HCT116 (cell line): Measurements from ENCODE around the gene ZNF235. TPM values are rescaled to one million over a fixed set of nuclear protein-coding genes. Genes with fewer than 3 reads are reported as not detected.

Experiments
- ATAC-seq: fragments of 200-7000 bp; cut with Tn5 transposase; 2 replicates; pipeline ENCODE4 v1.9.1; 2020; ENCODE audit warnings: mild to moderate bottlenecking, moderate library complexity
- BruUV-seq: library from RNA; stranded (reverse); fragments of 400-500 nt; replicated peaks from 2 replicates; lab custom pipeline; 2021; lab: Mats Ljungman, UMichigan
- CTCF ChIA-PET: fragments of 300-600 bp; sonication (Branson Sonifier 250); formaldehyde crosslinking; loops from one replicate; lab custom pipeline; 2021; ENCODE audit warnings: antibody characterized with exemption; lab: Charles Lee
- POLR2A ChIA-PET: fragments of 300-600, 350-600 bp; sonication (Branson Sonifier 250); formaldehyde crosslinking; loops from one replicate; lab custom pipeline; 2021; ENCODE audit warnings: antibody characterized with exemption; lab: Charles Lee
- RAD21 ChIA-PET, 2 experiments: fragments of 300-600 bp; sonication (Branson Sonifier 250); formaldehyde crosslinking; loops; one replicate each; lab custom pipeline; 2023; ENCODE audit warnings: low total read pairs in 2 of 2; ENCODE audit not compliant: uncharacterized antibody in 2 of 2, unreplicated experiment in 2 of 2, low non-redundant PET in 1 of 2; lab: Charles Lee
- DNase-seq: peaks from one replicate; pipeline ENCODE4 v3.0.0-alpha.2; 2010; ENCODE audit warnings: low read depth, low spot score
- H2AFZ ChIP-seq: fragments of 200-600 bp; shearing (Covaris generic), sonication (generic); 2 replicates; pipeline ENCODE4 v1.6.1; 2017; ENCODE audit warnings: low read depth, mixed run types, mixed read lengths, antibody characterized with exemption, low read length; ENCODE audit not compliant: poor library complexity, severe bottlenecking
- H3K27ac ChIP-seq: 2 replicates; pipeline ENCODE4 v1.5.1; 2012; ENCODE audit warnings: low read depth, low read length
- H3K27me3 ChIP-seq: fragments of 200-600 bp; sonication (generic); 2 replicates; pipeline ENCODE4 v1.6.1; 2016; ENCODE audit warnings: mixed run types, low read length, mixed read lengths; ENCODE audit not compliant: insufficient read depth
- H3K36me3 ChIP-seq, 2 experiments: fragments of 200-500 bp in 1 of 2; fragments of 200-600 bp in 1 of 2; sonication (Bioruptor generic) in 1 of 2; sonication (generic) in 1 of 2; 2 replicates each; pipeline versions ENCODE4 v1.5.1 to v1.6.1; 2014 to 2016; ENCODE audit warnings: low read length in 2 of 2, inconsistent platforms in 1 of 2, mixed read lengths in 1 of 2, mixed run types in 1 of 2; ENCODE audit not compliant: insufficient read depth in 2 of 2, control insufficient read depth in 1 of 2
- H3K4me1 ChIP-seq, 2 experiments: fragments of 200-600 bp in 1 of 2; sonication (generic) in 1 of 2; 2 replicates each; pipeline versions ENCODE4 v1.5.1 to v1.6.1; 2012 to 2017; ENCODE audit warnings: low read length in 2 of 2, inconsistent platforms in 1 of 2, mild to moderate bottlenecking in 1 of 2, mixed read lengths in 1 of 2, mixed run types in 1 of 2, moderate library complexity in 1 of 2; ENCODE audit not compliant: insufficient read depth in 2 of 2, control insufficient read depth in 1 of 2
- H3K4me2 ChIP-seq: fragments of 200-600 bp; sonication (generic); 2 replicates; pipeline ENCODE4 v1.6.1; 2017; ENCODE audit warnings: mixed run types, low read length, mixed read lengths
- H3K4me3 ChIP-seq, 2 experiments: fragments of 200-600 bp in 1 of 2; sonication (generic) in 1 of 2; replicated peaks in 1 of 2; 2 replicates each; pipeline ENCODE4 v1.5.1; 2011 to 2016; ENCODE audit warnings: low read length in 2 of 2, control low read depth in 1 of 2, low read depth in 1 of 2, mild to moderate bottlenecking in 1 of 2, mixed read lengths in 1 of 2, mixed run types in 1 of 2
- H3K79me2 ChIP-seq: fragments of 200-600 bp; sonication (generic); 2 replicates; pipeline ENCODE4 v1.6.1; 2017; ENCODE audit warnings: mild to moderate bottlenecking, mixed run types, low read length, moderate library complexity, mixed read lengths; ENCODE audit not compliant: insufficient read depth
- H3K9ac ChIP-seq: fragments of 200-600 bp; sonication (generic); 2 replicates; pipeline ENCODE4 v1.6.1; 2016; ENCODE audit warnings: low read length, mixed read lengths
- H3K9me2 ChIP-seq: fragments of 200-600 bp; sonication (generic), shearing (Covaris generic); 2 replicates; pipeline ENCODE4 v1.6.1; 2017; ENCODE audit warnings: mixed run types, mild to moderate bottlenecking, moderate library complexity; ENCODE audit not compliant: insufficient read depth
- H3K9me3 ChIP-seq, 2 experiments: fragments of 200-500 bp in 1 of 2; fragments of 200-600 bp in 1 of 2; sonication (Bioruptor generic) in 1 of 2; sonication (generic) in 1 of 2; 2 replicates each; pipeline ENCODE4 v1.6.1; 2014 to 2017; ENCODE audit warnings: low read length in 2 of 2, mixed read lengths in 2 of 2, inconsistent platforms in 1 of 2, low read depth in 1 of 2, mild to moderate bottlenecking in 1 of 2, mixed run types in 1 of 2, moderate library complexity in 1 of 2; ENCODE audit not compliant: control insufficient read depth in 1 of 2, insufficient read depth in 1 of 2
- H4K20me1 ChIP-seq: fragments of 200-600 bp; sonication (generic), shearing (Covaris generic); 2 replicates; pipeline ENCODE4 v1.6.1; 2017; ENCODE audit warnings: mixed run types, mild to moderate bottlenecking, moderate library complexity; ENCODE audit not compliant: insufficient read depth
- ATF3 ChIP-seq: IDR thresholded peaks from 2 replicates; pipeline ENCODE4 v1.6.1; 2012
- CBX3 ChIP-seq: IDR thresholded peaks from 2 replicates; pipeline ENCODE4 v1.6.1; 2012; ENCODE audit warnings: low read depth
- CEBPB ChIP-seq: IDR thresholded peaks from 2 replicates; pipeline ENCODE4 v1.6.1; 2012; ENCODE audit warnings: low read depth
- CTCF ChIP-seq, 3 experiments: fragments of 200-600 bp in 1 of 3; sonication (generic) in 1 of 3; IDR thresholded peaks in 2 of 3; conservative IDR thresholded peaks in 1 of 3; 2 replicates each; pipeline ENCODE4 v1.5.1; 2012 to 2017; ENCODE audit warnings: low read depth in 2 of 3, low read length in 2 of 3, antibody characterized with exemption in 1 of 3, borderline replicate concordance in 1 of 3, control low read depth in 1 of 3, mild to moderate bottlenecking in 1 of 3, mixed read lengths in 1 of 3, mixed run types in 1 of 3, moderate library complexity in 1 of 3; ENCODE audit not compliant: insufficient read depth in 1 of 3
- EZH2phosphoT487 ChIP-seq: fragments of 200-600 bp; IDR thresholded peaks from 2 replicates; pipeline ENCODE4 v1.6.1; 2018; ENCODE audit warnings: antibody characterized with exemption, borderline replicate concordance
- FOSL1 ChIP-seq: IDR thresholded peaks from 2 replicates; pipeline ENCODE4 v1.6.1; 2012; ENCODE audit warnings: low read depth
- POLR2A ChIP-seq: IDR thresholded peaks from 2 replicates; pipeline ENCODE4 v1.7.0; 2011; ENCODE audit warnings: borderline replicate concordance; ENCODE audit not compliant: insufficient read depth, insufficient read length; ENCODE audit errors: extremely low read depth
- POLR2AphosphoS5 ChIP-seq: IDR thresholded peaks from 2 replicates; pipeline ENCODE4 v1.6.1; 2011; ENCODE audit warnings: mild to moderate bottlenecking, low read depth, low read length, moderate library complexity
- SIN3A ChIP-seq: IDR thresholded peaks from 2 replicates; pipeline ENCODE4 v1.6.1; 2012; ENCODE audit warnings: low read depth
- SRF ChIP-seq: IDR thresholded peaks from 2 replicates; pipeline ENCODE4 v1.6.1; 2012; ENCODE audit warnings: low read depth
- TCF7L2 ChIP-seq: IDR thresholded peaks from 2 replicates; pipeline ENCODE4 v1.7.0; 2011; ENCODE audit warnings: borderline replicate concordance, inconsistent platforms; ENCODE audit not compliant: insufficient read depth, insufficient read length; ENCODE audit errors: extremely low read depth
- YY1 ChIP-seq: IDR thresholded peaks from 2 replicates; pipeline ENCODE4 v1.6.1; 2011; ENCODE audit warnings: low read length, low read depth, moderate library complexity, mild to moderate bottlenecking; ENCODE audit not compliant: insufficient replicate concordance; ENCODE audit errors: extremely low read depth
- intact Hi-C: fragments of 100-400 bp; cut with micrococcal nuclease; formaldehyde crosslinking; loops from 2 replicates; pipeline ENCODE4 v1.10.0; 2022
- total RNA-seq: library from RNA; stranded (reverse); gene quantifications from one replicate; pipeline ENCODE4 v1.2.1, GENCODE V29; 2021; ENCODE audit not compliant: unreplicated experiment
- TF ChIP-seq, protein P1 (sequence below): IDR thresholded peaks from 2 replicates; pipeline ENCODE4 v1.6.1; 2012
- TF ChIP-seq, protein P2 (sequence below): IDR thresholded peaks from 2 replicates; pipeline ENCODE4 v1.6.1; 2012; ENCODE audit warnings: low read depth

ZNF235 gene
- total RNA-seq, 1 experiment from 2014 or later: 5.7 TPM

DNA sequence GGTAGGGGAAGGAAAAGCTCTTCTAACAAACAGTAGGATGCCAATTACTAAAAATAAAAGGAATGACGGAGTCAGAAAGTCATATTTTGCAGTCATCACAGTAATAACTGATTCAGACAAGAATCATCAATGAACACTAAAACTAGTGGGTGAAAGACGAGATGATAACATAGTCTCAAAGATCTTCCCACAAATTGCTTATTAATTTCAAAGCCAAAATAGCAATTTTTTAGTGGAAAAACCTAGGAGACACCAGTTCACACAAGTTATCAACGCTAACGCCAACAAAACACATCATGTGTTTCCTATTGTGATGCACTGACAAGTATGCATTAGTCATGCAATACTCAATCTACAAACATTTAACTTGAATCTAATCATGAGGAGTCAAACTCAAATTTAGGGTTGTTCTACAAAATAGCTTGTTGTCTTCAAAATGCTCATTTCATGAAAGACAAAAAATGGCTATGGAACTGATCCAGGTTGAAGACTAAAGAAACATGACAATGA lies 26.6 kb downstream of the ZNF235 start:
- ATAC-seq: no peak
- no peaks in the 10 kb centered on the region for H4K20me1 ChIP-seq
- no peak overlapping the region for H3K9ac ChIP-seq
- H2AFZ ChIP-seq: no peak overlapping the region
- POLR2A ChIA-PET: no interaction called here
- H3K4me2 ChIP-seq: no peak overlapping the region
- no peaks in the 10 kb centered on the region for H3K27me3 ChIP-seq
- BruUV-seq: no TSS peak
- TF ChIP-seq EZH2phosphoT487 (no peak), SRF (no peak), SIN3A (no peak), FOSL1 (no peak), ATF3 (no peak), CEBPB (no peak)
- no peak for DNase-seq
- H3K4me3 ChIP-seq: no peak overlapping the region
- RAD21 ChIA-PET: no interaction called here
- no peaks in the 10 kb centered on the region for H3K79me2 ChIP-seq
- H3K4me1 ChIP-seq: no peaks in the 10 kb centered on the region; a peak in 1 of 4 replicates
- peaks cover 0 to 7% of the 10 kb centered on the region in 2 experiments; a peak in 2 of 4 replicates for H3K9me3 ChIP-seq
- 0 out of 4 replicates have a peak, but pooled peaks cover 0 to 3% of the 10 kb centered on the region in 2 experiments for H3K36me3 ChIP-seq
- no peak overlapping the region for H3K27ac ChIP-seq
- CTCF ChIA-PET: no interaction called here
- intact Hi-C loops: no loop called here
- H3K9me2 ChIP-seq: no peaks in the 10 kb centered on the region

DNA sequence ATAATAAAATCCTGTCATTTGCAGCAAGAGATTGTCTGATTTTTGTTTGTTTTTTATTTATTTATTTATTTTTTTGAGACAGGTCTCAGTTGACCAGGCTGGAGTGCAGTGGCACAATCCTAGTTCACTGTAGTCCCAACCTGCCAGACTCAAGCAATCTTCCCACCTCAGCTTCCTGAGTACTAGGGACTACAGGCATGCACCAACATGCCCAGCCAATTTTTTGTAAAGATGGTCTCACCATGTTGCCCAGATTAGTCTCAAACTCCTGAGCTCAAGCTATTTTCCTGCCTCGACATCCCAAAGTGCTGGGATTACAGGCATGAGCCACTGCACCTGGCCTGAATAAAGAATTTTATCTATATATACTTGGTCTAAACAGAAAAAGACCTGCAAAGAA lies 27.5 kb downstream of the ZNF235 start:
- Histone ChIP-seq H4K20me1 (no peaks in the 10 kb centered on the region), H3K9me3 (peaks cover 0 to 7% of the 10 kb centered on the region in 2 experiments; a peak in 2 of 4 replicates), H3K4me3 (no peak overlapping the region), H3K27me3 (no peaks in the 10 kb centered on the region), H2AFZ (no peak overlapping the region), H3K9ac (no peak overlapping the region), H3K36me3 (0 out of 4 replicates have a peak, but pooled peaks cover 0 to 3% of the 10 kb centered on the region in 2 experiments), H3K4me2 (no peak overlapping the region), H3K79me2 (no peaks in the 10 kb centered on the region), H3K9me2 (no peaks in the 10 kb centered on the region), H3K4me1 (no peaks in the 10 kb centered on the region), H3K27ac (no peak overlapping the region)
- ChIA-PET RAD21 (no interaction called here), POLR2A (no interaction called here), CTCF (no interaction called here)
- DNase-seq (no peak), ATAC-seq (no peak)
- intact Hi-C loops: no loop called here
- BruUV-seq: no TSS peak
- TF ChIP-seq POLR2A (no peak), ATF3 (no peak), EZH2phosphoT487 (no peak), TCF7L2 (no peak), CTCF (IDR thresholded peaks at IDR 0.05 in 2 of 3, conservative IDR thresholded peaks at IDR 0.05 in 1 of 3; ENCODE audit: borderline replicate concordance in 1 of 3, insufficient read depth in 1 of 3, low read depth in 2 of 3, low read length in 2 of 3) (no peak), SIN3A (no peak), POLR2AphosphoS5 (no peak), YY1 (no peak), CBX3 (no peak)
- TF ChIP-seq, protein P1, sequence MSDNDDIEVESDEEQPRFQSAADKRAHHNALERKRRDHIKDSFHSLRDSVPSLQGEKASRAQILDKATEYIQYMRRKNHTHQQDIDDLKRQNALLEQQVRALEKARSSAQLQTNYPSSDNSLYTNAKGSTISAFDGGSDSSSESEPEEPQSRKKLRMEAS: no peak
- TF ChIP-seq, protein P2, sequence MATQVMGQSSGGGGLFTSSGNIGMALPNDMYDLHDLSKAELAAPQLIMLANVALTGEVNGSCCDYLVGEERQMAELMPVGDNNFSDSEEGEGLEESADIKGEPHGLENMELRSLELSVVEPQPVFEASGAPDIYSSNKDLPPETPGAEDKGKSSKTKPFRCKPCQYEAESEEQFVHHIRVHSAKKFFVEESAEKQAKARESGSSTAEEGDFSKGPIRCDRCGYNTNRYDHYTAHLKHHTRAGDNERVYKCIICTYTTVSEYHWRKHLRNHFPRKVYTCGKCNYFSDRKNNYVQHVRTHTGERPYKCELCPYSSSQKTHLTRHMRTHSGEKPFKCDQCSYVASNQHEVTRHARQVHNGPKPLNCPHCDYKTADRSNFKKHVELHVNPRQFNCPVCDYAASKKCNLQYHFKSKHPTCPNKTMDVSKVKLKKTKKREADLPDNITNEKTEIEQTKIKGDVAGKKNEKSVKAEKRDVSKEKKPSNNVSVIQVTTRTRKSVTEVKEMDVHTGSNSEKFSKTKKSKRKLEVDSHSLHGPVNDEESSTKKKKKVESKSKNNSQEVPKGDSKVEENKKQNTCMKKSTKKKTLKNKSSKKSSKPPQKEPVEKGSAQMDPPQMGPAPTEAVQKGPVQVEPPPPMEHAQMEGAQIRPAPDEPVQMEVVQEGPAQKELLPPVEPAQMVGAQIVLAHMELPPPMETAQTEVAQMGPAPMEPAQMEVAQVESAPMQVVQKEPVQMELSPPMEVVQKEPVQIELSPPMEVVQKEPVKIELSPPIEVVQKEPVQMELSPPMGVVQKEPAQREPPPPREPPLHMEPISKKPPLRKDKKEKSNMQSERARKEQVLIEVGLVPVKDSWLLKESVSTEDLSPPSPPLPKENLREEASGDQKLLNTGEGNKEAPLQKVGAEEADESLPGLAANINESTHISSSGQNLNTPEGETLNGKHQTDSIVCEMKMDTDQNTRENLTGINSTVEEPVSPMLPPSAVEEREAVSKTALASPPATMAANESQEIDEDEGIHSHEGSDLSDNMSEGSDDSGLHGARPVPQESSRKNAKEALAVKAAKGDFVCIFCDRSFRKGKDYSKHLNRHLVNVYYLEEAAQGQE: no peak
